Trophoblast cell (in vitro differentiated cells and primary cell): Measurements from ENCODE around the gene OR2M4. TPM values are rescaled to one million over a fixed set of nuclear protein-coding genes. Genes with fewer than 3 reads are reported as not detected.

Experiments used
- DNase-seq, 2 donors: peaks; one replicate each; pipeline ENCODE4 v3.0.0-alpha.2; 2016
- H2AFZ ChIP-seq: 2 replicates; pipeline ENCODE4 v1.6.1; 2013; ENCODE audit warnings: low read length, moderate library complexity, mild to moderate bottlenecking; ENCODE audit not compliant: insufficient read depth, poor library complexity
- H2AK5ac ChIP-seq: 2 replicates; pipeline ENCODE4 v1.6.1; 2013; ENCODE audit warnings: mild to moderate bottlenecking, low read length
- H2BK120ac ChIP-seq: 2 replicates; pipeline ENCODE4 v1.6.1; 2013; ENCODE audit warnings: low read length, mild to moderate bottlenecking, moderate library complexity; ENCODE audit not compliant: insufficient read depth, poor library complexity
- H2BK12ac ChIP-seq: 2 replicates; pipeline ENCODE4 v1.6.1; 2013; ENCODE audit warnings: mild to moderate bottlenecking, low read length, moderate library complexity
- H2BK5ac ChIP-seq: 2 replicates; pipeline ENCODE4 v1.6.1; 2013; ENCODE audit warnings: low read length, low read depth, moderate library complexity, mild to moderate bottlenecking; ENCODE audit not compliant: poor library complexity
- H3K14ac ChIP-seq: 2 replicates; pipeline ENCODE4 v1.6.1; 2013; ENCODE audit warnings: mild to moderate bottlenecking, low read length
- H3K18ac ChIP-seq: 2 replicates; pipeline ENCODE4 v1.6.1; 2013; ENCODE audit warnings: mild to moderate bottlenecking, low read length
- H3K23ac ChIP-seq: 2 replicates; pipeline ENCODE4 v1.6.1; 2013; ENCODE audit warnings: low read length
- H3K27ac ChIP-seq: 2 replicates; pipeline ENCODE4 v1.5.1; 2013; ENCODE audit warnings: low read depth, mild to moderate bottlenecking, inconsistent platforms, low read length, moderate library complexity
- H3K27me3 ChIP-seq: 2 replicates; pipeline ENCODE4 v1.6.1; 2013; ENCODE audit warnings: inconsistent platforms, mild to moderate bottlenecking, low read length, moderate library complexity; ENCODE audit not compliant: insufficient read depth
- H3K36me3 ChIP-seq, 2 experiments: 1 replicate in 1 of 2; 2 replicates in 1 of 2; pipeline ENCODE4 v1.6.1; 2013; ENCODE audit warnings: low read length in 2 of 2, mild to moderate bottlenecking in 2 of 2, moderate library complexity in 1 of 2; ENCODE audit not compliant: insufficient read depth in 2 of 2, control insufficient read depth in 1 of 2
- H3K4ac ChIP-seq: 2 replicates; pipeline ENCODE4 v1.6.1; 2013; ENCODE audit warnings: low read depth, mild to moderate bottlenecking, low read length, moderate library complexity
- H3K4me1 ChIP-seq, 2 experiments: 1 replicate in 1 of 2; 2 replicates in 1 of 2; pipeline ENCODE4 v1.6.1; 2013; ENCODE audit warnings: low read length in 2 of 2, mild to moderate bottlenecking in 2 of 2, moderate library complexity in 1 of 2; ENCODE audit not compliant: insufficient read depth in 2 of 2, control insufficient read depth in 1 of 2
- H3K4me2 ChIP-seq: 2 replicates; pipeline ENCODE4 v1.6.1; 2013; ENCODE audit warnings: inconsistent platforms, mild to moderate bottlenecking, low read length, moderate library complexity
- H3K4me3 ChIP-seq: 2 replicates; pipeline ENCODE4 v1.5.1; 2013; ENCODE audit warnings: mild to moderate bottlenecking, low read depth, low read length, inconsistent platforms
- H3K79me1 ChIP-seq: one replicate; pipeline ENCODE4 v1.6.1; 2013; ENCODE audit warnings: low read length
- H3K79me2 ChIP-seq: 2 replicates; pipeline ENCODE4 v1.6.1; 2013; ENCODE audit warnings: low read length, mild to moderate bottlenecking; ENCODE audit not compliant: control insufficient read depth, insufficient read depth, poor library complexity
- H3K9ac ChIP-seq: 2 replicates; pipeline ENCODE4 v1.6.1; 2013; ENCODE audit warnings: mild to moderate bottlenecking, low read length
- H3K9me3 ChIP-seq: 2 replicates; pipeline ENCODE4 v1.6.1; 2013; ENCODE audit warnings: low read depth, mild to moderate bottlenecking, control low read depth, inconsistent platforms, low read length; ENCODE audit not compliant: insufficient read depth
- H4K12ac ChIP-seq: 2 replicates; pipeline ENCODE4 v1.6.1; 2013; ENCODE audit warnings: low read depth, mild to moderate bottlenecking, low read length, moderate library complexity
- H4K8ac ChIP-seq: 2 replicates; pipeline ENCODE4 v1.6.1; 2013; ENCODE audit warnings: low read depth, mild to moderate bottlenecking, low read length, moderate library complexity
- H4K91ac ChIP-seq: one replicate; pipeline ENCODE4 v1.6.1; 2013; ENCODE audit warnings: low read depth, mild to moderate bottlenecking, low read length, moderate library complexity
- WGBS: extraction: QIAGEN DNeasy Blood & Tissue Kit; methylation state at CpG from one replicate; pipeline ENCODE4 v1.1.7; 2013; ENCODE audit warnings: missing lambda C conversion rate; ENCODE audit not compliant: insufficient read length, insufficient coverage; ENCODE audit errors: extremely low coverage; 5-methylcytosine and 5-hydroxymethylcytosine counted together
- polyA plus RNA-seq: library from polyadenylated mRNA; stranded (reverse); fragments of 200-250 nt; gene quantifications from 2 replicates; pipeline ENCODE4 v1.2.3, GENCODE V29; 2013

The OR2M4 gene, protein sequence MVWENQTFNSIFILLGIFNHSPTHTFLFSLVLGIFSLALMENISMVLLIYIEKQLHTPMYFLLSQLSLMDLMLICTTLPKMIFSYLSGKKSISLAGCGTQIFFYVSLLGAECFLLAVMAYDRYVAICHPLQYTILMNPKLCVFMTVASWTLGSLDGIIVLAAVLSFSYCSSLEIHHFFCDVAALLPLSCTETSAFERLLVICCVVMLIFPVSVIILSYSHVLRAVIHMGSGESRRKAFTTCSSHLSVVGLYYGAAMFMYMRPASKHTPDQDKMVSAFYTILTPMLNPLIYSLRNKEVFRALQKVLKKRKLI
- not detected in 2 replicates for polyA plus RNA-seq

- Histone ChIP-seq H2BK120ac (no peak within 1 kb of the TSS), H3K9me3 (peaks cover 12% of the 10 kb centered on the region), H3K14ac (no peak within 1 kb of the TSS), H3K4me2 (no peak within 1 kb of the TSS), H3K4ac (no peak within 1 kb of the TSS), H3K79me2 (no peaks in the 10 kb centered on the region), H3K23ac (no peak within 1 kb of the TSS), H2BK12ac (no peak within 1 kb of the TSS), H3K18ac (no peak within 1 kb of the TSS), H3K4me1 (no peaks in the 10 kb centered on the region), H3K4me3 (no peak within 1 kb of the TSS), H2BK5ac (no peak within 1 kb of the TSS), H4K8ac (no peak within 1 kb of the TSS), H2AK5ac (no peak within 1 kb of the TSS), H3K79me1 (no peaks in the 10 kb centered on the region), H3K27ac (no peak within 1 kb of the TSS), H4K91ac (no peak within 1 kb of the TSS), H4K12ac (no peak within 1 kb of the TSS), H3K36me3 (no peaks in the 10 kb centered on the region), H3K27me3 (no peaks in the 10 kb centered on the region), H2AFZ (no peak within 1 kb of the TSS), H3K9ac (no peak within 1 kb of the TSS)
- no CpG with 5 or more reads among the region's 2 CpGs for WGBS
- no peak for DNase-seq
Observed at GRCh38 chr1:248231117-248231516, at the start of gene OR2M4. Gene OR2M4, plus strand, starts transcription at chr1:248231417. Its CDS starts 7,512 bp downstream, at chr1:248238929.

GRCh38 chr1:248183996-248184395 is 47.2 kb upstream of the OR2M4 start:
- Histone ChIP-seq H4K8ac (no peak overlapping the region), H2BK120ac (no peak overlapping the region), H2BK12ac (no peak overlapping the region), H4K91ac (no peak overlapping the region), H3K4me1 (no peaks in the 10 kb centered on the region), H2AFZ (no peak overlapping the region), H3K9ac (no peak overlapping the region), H3K27me3 (no peaks in the 10 kb centered on the region), H3K79me1 (no peaks in the 10 kb centered on the region), H3K36me3 (no peaks in the 10 kb centered on the region), H3K9me3 (peaks cover 15% of the 10 kb centered on the region), H3K4me3 (no peak overlapping the region), H3K4ac (no peak overlapping the region), H3K27ac (no peak overlapping the region), H3K4me2 (no peak overlapping the region), H2AK5ac (no peak overlapping the region), H3K18ac (no peak overlapping the region), H3K14ac (no peak overlapping the region), H2BK5ac (no peak overlapping the region), H3K23ac (no peak overlapping the region), H4K12ac (no peak overlapping the region), H3K79me2 (no peaks in the 10 kb centered on the region)
- no CpG with 5 or more reads among the region's 7 CpGs for WGBS
- DNase-seq, result no peak

DNA sequence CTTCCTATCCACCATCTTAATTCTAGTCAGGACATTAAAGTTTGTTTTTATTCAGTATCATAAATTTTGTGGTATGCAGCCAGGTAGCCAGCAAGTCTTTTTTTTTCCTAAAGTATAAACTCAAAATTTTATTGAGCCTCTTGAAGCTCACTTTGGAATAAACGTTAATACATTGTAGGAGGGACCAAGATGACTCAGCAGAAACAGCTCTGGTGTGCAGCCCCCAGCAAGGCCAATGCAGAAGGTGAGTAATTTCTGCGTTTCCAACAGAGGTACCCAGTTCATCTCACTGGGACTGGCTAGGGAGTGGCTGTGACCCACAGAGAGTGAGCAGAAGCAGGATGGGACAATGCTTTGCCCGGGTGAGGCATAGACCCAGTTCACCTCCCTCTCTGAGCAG is 43.9 kb upstream of the OR2M4 start:
- DNase-seq, result no peak
- Histone ChIP-seq H2AFZ (no peak overlapping the region), H3K9ac (no peak overlapping the region), H2BK120ac (no peak overlapping the region), H3K36me3 (no peaks in the 10 kb centered on the region), H3K27ac (no peak overlapping the region), H3K9me3 (peaks cover 21% of the 10 kb centered on the region), H3K18ac (no peak overlapping the region), H3K27me3 (no peaks in the 10 kb centered on the region), H3K4me1 (no peaks in the 10 kb centered on the region), H4K91ac (no peak overlapping the region), H3K4me3 (no peak overlapping the region), H3K79me1 (no peaks in the 10 kb centered on the region), H3K79me2 (no peaks in the 10 kb centered on the region), H4K12ac (no peak overlapping the region), H2BK12ac (no peak overlapping the region), H3K4me2 (no peak overlapping the region), H4K8ac (no peak overlapping the region), H3K14ac (no peak overlapping the region), H2AK5ac (no peak overlapping the region), H2BK5ac (no peak overlapping the region), H3K23ac (no peak overlapping the region), H3K4ac (no peak overlapping the region)
- no CpG with 5 or more reads among the region's 3 CpGs for WGBS

DNA sequence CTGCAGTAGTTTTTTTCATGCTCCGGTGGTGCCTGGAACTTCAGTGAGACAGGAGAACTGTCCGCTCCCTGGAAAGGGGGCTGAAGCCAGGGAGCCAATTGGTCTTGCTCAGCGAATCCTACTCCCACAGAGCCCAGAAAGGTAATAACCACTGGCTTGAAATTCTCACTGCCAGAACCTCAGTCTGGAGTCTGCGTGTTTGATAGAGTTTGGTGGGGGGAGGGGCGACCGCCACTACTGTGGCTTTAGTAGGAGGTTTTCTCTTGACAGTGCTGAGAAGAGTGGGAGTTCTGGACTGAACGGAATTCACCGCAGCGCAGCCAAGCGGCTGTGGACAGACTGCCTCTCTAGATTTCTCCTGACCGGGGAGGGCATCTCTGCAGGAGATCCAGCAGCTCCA is 42.2 kb upstream of the OR2M4 start:
- Histone ChIP-seq H3K27ac (no peak overlapping the region), H3K9ac (no peak overlapping the region), H2AK5ac (no peak overlapping the region), H4K8ac (no peak overlapping the region), H3K36me3 (no peaks in the 10 kb centered on the region), H3K4me2 (no peak overlapping the region), H3K18ac (no peak overlapping the region), H2AFZ (no peak overlapping the region), H3K79me1 (no peaks in the 10 kb centered on the region), H3K4me1 (no peaks in the 10 kb centered on the region), H2BK12ac (no peak overlapping the region), H3K23ac (no peak overlapping the region), H3K4ac (no peak overlapping the region), H3K79me2 (no peaks in the 10 kb centered on the region), H3K14ac (no peak overlapping the region), H3K27me3 (no peaks in the 10 kb centered on the region), H4K12ac (no peak overlapping the region), H2BK5ac (no peak overlapping the region), H2BK120ac (no peak overlapping the region), H3K9me3 (peaks cover 21% of the 10 kb centered on the region), H4K91ac (no peak overlapping the region), H3K4me3 (no peak overlapping the region)
- no CpG with 5 or more reads among the region's 11 CpGs for WGBS
- DNase-seq, result no peak
